Astrocyte (in vitro differentiated cells and primary cell): Measurements from ENCODE around the gene CD55. TPM values are rescaled to one million over a fixed set of nuclear protein-coding genes. Genes with fewer than 3 reads are reported as not detected.

ENCODE experiments used
- DNase-seq: peaks from one replicate; pipeline ENCODE4 v3.0.0-alpha.2; 2010; ENCODE audit warnings: low read depth
- FAIRE-seq: peaks from 2 replicates; lab custom pipeline; 2011; peaks lifted over from hg19 to GRCh38; lab: Jason Lieb, UNC
- H2AFZ ChIP-seq: 2 replicates; pipeline ENCODE4 v1.6.0; 2012; ENCODE audit warnings: low read depth, low read length, inconsistent platforms
- H3K27ac ChIP-seq: 2 replicates; pipeline ENCODE4 v1.5.1; 2011; ENCODE audit warnings: low read depth, low read length, inconsistent platforms
- H3K27me3 ChIP-seq: 2 replicates; pipeline ENCODE4 v1.6.0; 2011; ENCODE audit warnings: low read length, inconsistent platforms; ENCODE audit not compliant: insufficient read depth
- H3K36me3 ChIP-seq: 2 replicates; pipeline ENCODE4 v1.5.1; 2011; ENCODE audit warnings: low read length, inconsistent platforms; ENCODE audit not compliant: insufficient read depth
- H3K4me1 ChIP-seq: 2 replicates; pipeline ENCODE4 v1.5.1; 2011; ENCODE audit warnings: low read length, inconsistent platforms; ENCODE audit not compliant: insufficient read depth
- H3K4me2 ChIP-seq: 2 replicates; pipeline ENCODE4 v1.6.0; 2012; ENCODE audit warnings: low read length, inconsistent platforms
- H3K4me3 ChIP-seq: 2 replicates; pipeline ENCODE4 v1.5.1; 2011; ENCODE audit warnings: low read depth, mild to moderate bottlenecking, low read length, inconsistent platforms; ENCODE audit not compliant: insufficient read depth
- H3K79me2 ChIP-seq: 2 replicates; pipeline ENCODE4 v1.6.0; 2012; ENCODE audit warnings: mild to moderate bottlenecking, low read length, inconsistent platforms; ENCODE audit not compliant: insufficient read depth
- H3K9ac ChIP-seq: 2 replicates; pipeline ENCODE4 v1.6.0; 2012; ENCODE audit warnings: mild to moderate bottlenecking, low read length, inconsistent platforms
- H3K9me3 ChIP-seq: 2 replicates; pipeline ENCODE4 v1.5.1; 2012; ENCODE audit warnings: low read depth, mild to moderate bottlenecking, low read length, inconsistent platforms; ENCODE audit not compliant: insufficient read depth
- H4K20me1 ChIP-seq: 2 replicates; pipeline ENCODE4 v1.6.0; 2012; ENCODE audit warnings: low read length, inconsistent platforms; ENCODE audit not compliant: insufficient read depth
- H3K27ac Mint-ChIP-seq: one replicate; pipeline ENCODE4 v1.8.0; 2021; ENCODE audit warnings: mild to moderate bottlenecking, mixed read lengths; ENCODE audit not compliant: unreplicated experiment
- H3K27me3 Mint-ChIP-seq: one replicate; pipeline ENCODE4 v1.8.0; 2021; ENCODE audit warnings: low read depth, mixed read lengths; ENCODE audit not compliant: unreplicated experiment
- H3K36me3 Mint-ChIP-seq: one replicate; pipeline ENCODE4 v1.8.0; 2021; ENCODE audit warnings: low read depth, mixed read lengths; ENCODE audit not compliant: unreplicated experiment
- H3K4me1 Mint-ChIP-seq: one replicate; pipeline ENCODE4 v1.8.0; 2021; ENCODE audit warnings: low read depth, mixed read lengths; ENCODE audit not compliant: unreplicated experiment
- H3K4me3 Mint-ChIP-seq: one replicate; pipeline ENCODE4 v1.8.0; 2021; ENCODE audit warnings: mild to moderate bottlenecking, moderate library complexity, mixed read lengths; ENCODE audit not compliant: unreplicated experiment
- H3K9me3 Mint-ChIP-seq: one replicate; pipeline ENCODE4 v1.8.0; 2021; ENCODE audit warnings: mild to moderate bottlenecking, mixed read lengths; ENCODE audit not compliant: unreplicated experiment
- CTCF ChIP-seq: IDR thresholded peaks from 2 replicates; pipeline ENCODE4 v1.5.1; 2011; ENCODE audit warnings: low read depth, mild to moderate bottlenecking, inconsistent platforms, low read length, moderate library complexity; ENCODE audit not compliant: insufficient read depth
- EZH2 ChIP-seq: IDR thresholded peaks from 2 replicates; pipeline ENCODE4 v1.6.1; 2012; ENCODE audit warnings: mild to moderate bottlenecking, low read length, inconsistent platforms; ENCODE audit not compliant: insufficient read depth
- total RNA-seq: library from RNA; stranded (reverse); gene quantifications from 2 replicates; pipeline ENCODE4 v1.2.1, GENCODE V29; 2021

CD55 gene
- total RNA-seq, 1 donor from 2014 or later = 18.7 TPM

GRCh38 chr1:207298186-207298585 is 23.3 kb upstream of the CD55 start:
- no peaks in the 10 kb centered on the region for H3K36me3 Mint-ChIP-seq
- Histone ChIP-seq H3K4me3 (no peak overlapping the region), H4K20me1 (no peaks in the 10 kb centered on the region), H3K27me3 (no peaks in the 10 kb centered on the region), H3K27ac (no peak overlapping the region), H3K4me1 (no peaks in the 10 kb centered on the region), H3K79me2 (no peaks in the 10 kb centered on the region), H3K9me3 (no peaks in the 10 kb centered on the region), H3K4me2 (no peak overlapping the region), H3K9ac (no peak overlapping the region), H3K36me3 (no peaks in the 10 kb centered on the region), H2AFZ (no peak overlapping the region)
- H3K9me3 Mint-ChIP-seq = peaks cover 6% of the 10 kb centered on the region
- TF ChIP-seq EZH2 (no peak), CTCF (no peak)
- no peak overlapping the region for H3K27ac Mint-ChIP-seq
- no peak for FAIRE-seq
- H3K4me1 Mint-ChIP-seq = peaks cover 11% of the 10 kb centered on the region
- H3K27me3 Mint-ChIP-seq = peaks cover 3% of the 10 kb centered on the region
- DNase-seq = no peak
- H3K4me3 Mint-ChIP-seq = no peak overlapping the region

- peaks cover 6% of the 10 kb centered on the region for H3K9me3 Mint-ChIP-seq
- Histone ChIP-seq H3K27ac (no peak overlapping the region), H3K27me3 (no peaks in the 10 kb centered on the region), H3K36me3 (no peaks in the 10 kb centered on the region), H3K4me2 (no peak overlapping the region), H3K4me1 (no peaks in the 10 kb centered on the region), H3K79me2 (no peaks in the 10 kb centered on the region), H3K4me3 (no peak overlapping the region), H2AFZ (no peak overlapping the region), H3K9ac (no peak overlapping the region), H3K9me3 (no peaks in the 10 kb centered on the region), H4K20me1 (no peaks in the 10 kb centered on the region)
- H3K4me3 Mint-ChIP-seq = no peak overlapping the region
- no peaks in the 10 kb centered on the region for H3K36me3 Mint-ChIP-seq
- no peak for TF ChIP-seq EZH2
- TF ChIP-seq CTCF = no peak
- FAIRE-seq = no peak
- H3K27me3 Mint-ChIP-seq = peaks cover 3% of the 10 kb centered on the region
- peaks cover 11% of the 10 kb centered on the region for H3K4me1 Mint-ChIP-seq
- peak overlapping the region; percentile 0 for H3K27ac Mint-ChIP-seq
- DNase-seq = peak; percentile 36
Observed at GRCh38 chr1:207298636-207299398, 22.7 kb upstream of the CD55 start.

GRCh38 chr1:207300970-207301369 is 20.5 kb upstream of the CD55 start:
- Histone ChIP-seq H3K4me3 (no peak overlapping the region), H3K79me2 (no peaks in the 10 kb centered on the region), H3K27ac (no peak overlapping the region), H4K20me1 (no peaks in the 10 kb centered on the region), H3K36me3 (no peaks in the 10 kb centered on the region), H3K4me1 (no peaks in the 10 kb centered on the region), H3K27me3 (no peaks in the 10 kb centered on the region), H3K9ac (no peak overlapping the region), H3K9me3 (no peaks in the 10 kb centered on the region), H2AFZ (no peak overlapping the region), H3K4me2 (no peak overlapping the region)
- FAIRE-seq (no peak), DNase-seq (no peak)
- H3K36me3 Mint-ChIP-seq = no peaks in the 10 kb centered on the region
- peaks cover 6% of the 10 kb centered on the region for H3K9me3 Mint-ChIP-seq
- no peak for TF ChIP-seq EZH2
- TF ChIP-seq CTCF = no peak
- peaks cover 3% of the 10 kb centered on the region for H3K27me3 Mint-ChIP-seq
- no peak overlapping the region for H3K4me3 Mint-ChIP-seq
- H3K27ac Mint-ChIP-seq = no peak overlapping the region
- peaks cover 11% of the 10 kb centered on the region for H3K4me1 Mint-ChIP-seq
